GM08714 (cell line): ENCODE data around the gene PPIL4.
"Not testable (repeated sequence)": the region's sequence is repeated elsewhere in the genome, so short reads cannot be mapped to it uniquely, and the experiment has no call there.

Experiments
- H3K4me3 ChIP-seq: fragments of 200-500 bp; sonication (Bioruptor generic); 2 replicates; pipeline ENCODE4 v1.5.1; 2014; ENCODE audit warnings: mild to moderate bottlenecking, low read length, inconsistent platforms
- ZNF274 ChIP-seq: IDR thresholded peaks from 2 replicates; pipeline ENCODE4 v1.6.1; 2012; ENCODE audit warnings: mild to moderate bottlenecking, low read depth, low read length

The PPIL4 gene

DNA sequence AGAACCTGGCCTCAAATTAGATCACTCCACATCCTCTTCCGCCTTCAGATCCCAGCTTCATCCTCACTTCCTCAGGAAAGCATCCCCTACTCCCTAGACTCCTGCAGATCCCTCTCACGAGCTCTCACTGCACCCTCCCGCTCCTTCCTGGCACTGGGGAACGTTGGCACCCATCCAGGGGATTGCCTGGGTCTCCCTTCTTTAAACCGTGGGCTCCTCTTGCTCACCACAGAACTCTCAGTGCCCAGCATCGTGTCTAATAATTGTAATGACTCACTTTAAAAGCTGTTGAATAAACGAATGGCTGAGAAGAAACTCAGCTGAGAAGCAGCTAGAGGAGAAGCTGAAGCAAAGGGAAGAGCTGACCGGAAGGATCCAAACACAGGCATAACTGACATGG is 81.4 kb downstream of the PPIL4 start:
- no peak for TF ChIP-seq ZNF274
- no peak overlapping the region for H3K4me3 ChIP-seq

DNA sequence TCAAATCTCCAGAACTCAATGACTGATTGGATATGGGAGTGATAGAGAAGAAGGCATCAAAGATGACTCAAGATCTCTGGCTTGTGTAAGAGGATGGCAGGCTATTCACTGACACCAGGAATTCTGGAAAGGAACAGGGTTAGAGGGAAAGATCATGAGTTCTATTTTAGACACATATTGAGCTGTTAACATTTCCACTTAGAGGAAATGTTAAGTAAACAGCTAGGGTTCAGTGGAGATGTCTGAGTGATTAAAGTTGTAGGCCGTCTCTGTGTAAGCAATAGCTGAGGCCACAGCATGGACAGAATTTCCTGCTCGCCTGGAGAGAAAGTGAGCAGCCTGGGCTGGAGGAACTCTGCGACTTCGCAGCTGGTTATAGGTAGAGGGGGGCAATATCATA is 82.1 kb downstream of the PPIL4 start:
- TF ChIP-seq ZNF274: no peak

DNA sequence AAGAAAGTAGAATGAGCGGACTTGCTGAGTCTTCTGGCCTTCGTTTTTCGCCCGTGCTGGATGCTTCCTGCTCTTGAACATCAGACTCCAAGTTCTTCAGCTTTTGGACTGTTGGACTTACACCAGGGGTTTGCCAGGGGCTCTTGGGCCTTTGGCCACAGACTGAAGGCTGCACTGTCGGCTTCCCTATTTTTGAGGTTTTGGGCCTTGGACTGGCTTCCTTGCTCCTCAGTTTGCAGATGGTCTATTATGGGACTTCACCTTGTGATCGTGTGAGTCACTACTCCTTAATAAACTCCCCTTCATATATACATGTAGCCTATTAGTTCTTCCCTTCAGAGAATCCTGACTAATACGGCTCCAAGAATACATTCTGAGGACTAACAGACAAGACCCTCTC is 83.1 kb downstream of the PPIL4 start:
- not testable (repeated sequence) for H3K4me3 ChIP-seq

More for the DNA sequence above, 82.1 kb downstream of the PPIL4 start:
- no peak overlapping the region for H3K4me3 ChIP-seq

DNA sequence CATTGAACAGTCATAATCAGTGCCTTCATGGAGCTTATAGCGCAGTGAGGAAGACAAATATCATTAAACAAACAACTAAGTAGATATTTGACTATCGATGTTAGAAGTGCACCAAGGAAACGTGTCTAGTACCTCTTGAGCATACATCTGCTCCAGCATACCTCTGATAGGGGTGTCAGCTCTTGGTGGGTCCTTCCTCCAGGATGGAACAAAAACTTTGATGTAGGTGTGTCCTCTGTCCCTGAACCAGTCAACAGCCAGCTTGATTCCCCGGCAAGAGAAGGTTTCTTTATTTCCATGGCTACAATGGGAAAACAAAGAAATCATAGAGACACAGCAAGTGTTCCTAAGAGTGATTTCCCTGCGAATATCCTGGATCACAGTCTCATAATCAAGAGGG is 84.2 kb downstream of the PPIL4 start:
- no peak for TF ChIP-seq ZNF274
- H3K4me3 ChIP-seq: no peak overlapping the region

DNA sequence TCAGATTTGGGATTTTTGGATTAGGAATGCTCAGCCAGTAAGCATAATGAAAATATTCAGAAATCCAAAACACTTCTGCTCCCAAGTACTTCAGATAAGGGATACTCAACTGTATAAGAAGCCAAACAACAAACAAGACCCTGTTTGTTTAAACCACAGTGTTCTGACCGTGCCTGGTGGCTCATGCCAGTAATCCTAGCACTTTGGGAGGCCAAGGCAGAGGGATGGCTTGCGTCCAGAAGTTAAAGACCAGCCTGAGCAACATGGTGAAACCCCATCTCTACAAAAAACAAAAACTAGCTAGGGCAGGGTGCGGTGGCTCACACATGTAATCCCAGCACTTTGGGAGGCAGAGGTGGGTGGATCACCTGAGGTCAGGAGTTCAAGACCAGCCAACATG is 85.6 kb downstream of the PPIL4 start:
- not testable (repeated sequence) for H3K4me3 ChIP-seq

DNA sequence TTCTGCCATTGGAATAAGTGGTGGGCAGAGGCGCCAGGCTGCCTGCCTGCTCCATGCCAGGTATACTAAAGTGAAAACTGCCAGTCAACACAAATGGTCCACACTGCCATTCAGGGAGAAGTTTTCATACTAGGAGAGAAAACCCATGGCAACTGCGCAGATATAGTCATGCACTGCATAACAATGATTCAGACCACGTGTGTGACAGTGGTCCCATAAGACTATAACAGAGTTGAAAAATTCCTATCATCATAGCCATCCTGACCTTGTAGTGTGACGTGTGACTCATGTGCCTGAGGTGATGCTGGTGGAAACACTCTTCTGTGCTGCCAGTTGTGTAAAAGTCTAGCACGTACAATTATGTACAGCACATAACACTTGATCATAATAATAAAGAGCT is 86.1 kb downstream of the PPIL4 start:
- no peak for TF ChIP-seq ZNF274
- no peak overlapping the region for H3K4me3 ChIP-seq

DNA sequence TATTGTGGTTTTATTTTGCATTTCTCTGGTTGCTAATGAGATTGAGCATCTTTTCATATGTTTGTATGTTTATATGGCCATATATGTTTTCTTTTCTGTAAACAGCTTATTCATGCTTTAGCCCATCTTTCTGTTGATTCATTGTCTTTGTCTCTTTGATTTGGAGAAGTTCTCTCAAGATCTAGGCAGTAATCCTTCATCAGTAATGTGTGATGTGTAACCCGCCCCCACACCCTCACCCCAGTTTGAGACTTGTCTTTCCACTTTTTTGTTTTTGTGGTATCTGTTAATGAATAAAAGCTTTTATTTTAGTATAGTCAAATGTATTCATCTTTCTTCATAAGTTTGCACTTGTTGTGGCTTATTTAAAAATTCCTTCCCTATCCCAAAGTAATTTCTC is 87.0 kb downstream of the PPIL4 start:
- no peak for TF ChIP-seq ZNF274

DNA sequence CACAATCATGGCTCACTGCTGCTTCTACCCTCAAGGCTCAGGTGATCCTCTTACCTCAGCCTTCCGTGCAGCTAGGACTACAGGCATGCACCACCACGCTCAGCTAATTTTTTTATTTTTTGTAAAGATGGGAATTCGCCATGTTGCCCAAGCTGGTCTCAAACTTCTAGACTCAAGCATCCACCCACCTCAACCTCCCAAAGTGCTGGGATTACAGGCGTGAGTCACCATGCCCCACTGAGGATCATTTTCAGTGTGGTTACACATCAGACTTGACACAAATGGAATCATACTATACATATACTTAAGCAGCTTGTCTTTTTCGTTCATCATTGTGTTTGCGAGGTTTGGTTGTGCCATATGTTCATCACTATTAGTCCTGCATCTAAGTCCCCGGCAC is 87.6 kb downstream of the PPIL4 start:
- TF ChIP-seq ZNF274: no peak
- no peak overlapping the region for H3K4me3 ChIP-seq

More for the DNA sequence above, 87.0 kb downstream of the PPIL4 start:
- H3K4me3 ChIP-seq: no peak overlapping the region

DNA sequence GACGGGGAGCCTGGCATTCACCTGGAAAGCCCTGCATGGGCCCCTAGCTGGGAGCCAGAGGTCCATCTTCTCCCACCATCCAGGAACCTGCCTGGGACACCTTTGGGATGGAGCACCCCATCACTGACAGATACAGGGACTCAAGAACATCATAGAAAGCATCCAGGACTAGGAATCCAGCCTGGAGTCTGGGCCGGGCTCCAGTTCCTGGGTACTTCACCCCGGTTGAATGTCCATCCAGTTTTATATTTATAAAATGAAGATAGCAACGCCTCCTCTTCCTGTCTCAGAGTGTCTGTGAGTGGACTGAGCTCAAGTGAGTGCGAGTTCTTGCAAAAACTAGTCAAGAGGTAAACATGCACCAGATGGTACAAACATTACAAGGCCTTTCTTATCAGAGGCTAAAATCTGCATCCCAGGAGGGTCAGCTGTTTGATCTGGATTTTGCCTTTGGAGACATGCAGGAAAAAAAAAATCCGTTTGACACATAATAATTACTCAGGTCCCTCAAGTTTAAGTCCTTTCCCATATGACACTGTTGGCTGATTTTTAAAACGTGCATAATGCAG is 88.4 kb downstream of the PPIL4 start:
- H3K4me3 ChIP-seq: no peak overlapping the region
- TF ChIP-seq ZNF274: no peak

DNA sequence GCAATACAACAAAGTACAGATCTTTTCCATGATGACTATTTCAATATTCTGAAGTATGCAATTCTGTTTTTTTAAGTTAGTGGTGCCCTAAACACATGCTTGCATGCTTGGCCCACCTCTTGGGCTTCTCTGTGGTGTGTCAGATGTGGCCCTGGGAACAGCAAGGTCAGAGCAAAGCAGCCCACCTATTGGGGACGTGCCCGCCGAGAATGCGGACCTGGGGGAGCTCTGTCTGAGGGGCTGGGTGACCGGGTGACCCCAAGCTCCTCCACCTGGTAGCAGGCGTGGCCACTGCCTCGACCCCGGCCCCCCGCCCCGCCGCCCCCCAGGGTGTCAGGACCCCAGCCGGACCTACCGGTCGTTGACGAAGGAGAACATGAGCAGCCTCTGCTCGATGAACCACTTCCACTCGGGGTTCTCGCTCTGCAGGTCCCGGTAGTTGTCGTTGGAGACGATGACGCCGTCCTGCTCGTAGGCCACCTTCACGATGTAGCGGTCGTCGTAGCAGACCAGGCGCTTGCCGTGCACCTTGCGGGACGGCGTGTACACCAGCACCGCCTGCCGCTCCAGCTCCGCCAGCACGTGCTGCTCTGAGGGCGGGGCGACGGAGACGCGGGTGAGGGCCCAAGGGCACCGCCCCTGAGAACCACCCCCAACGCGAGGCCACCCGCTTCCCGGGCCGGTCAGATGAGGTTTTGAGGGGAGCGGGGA is 89.4 kb downstream of the PPIL4 start:
- no peak overlapping the region for H3K4me3 ChIP-seq
- no peak for TF ChIP-seq ZNF274

DNA sequence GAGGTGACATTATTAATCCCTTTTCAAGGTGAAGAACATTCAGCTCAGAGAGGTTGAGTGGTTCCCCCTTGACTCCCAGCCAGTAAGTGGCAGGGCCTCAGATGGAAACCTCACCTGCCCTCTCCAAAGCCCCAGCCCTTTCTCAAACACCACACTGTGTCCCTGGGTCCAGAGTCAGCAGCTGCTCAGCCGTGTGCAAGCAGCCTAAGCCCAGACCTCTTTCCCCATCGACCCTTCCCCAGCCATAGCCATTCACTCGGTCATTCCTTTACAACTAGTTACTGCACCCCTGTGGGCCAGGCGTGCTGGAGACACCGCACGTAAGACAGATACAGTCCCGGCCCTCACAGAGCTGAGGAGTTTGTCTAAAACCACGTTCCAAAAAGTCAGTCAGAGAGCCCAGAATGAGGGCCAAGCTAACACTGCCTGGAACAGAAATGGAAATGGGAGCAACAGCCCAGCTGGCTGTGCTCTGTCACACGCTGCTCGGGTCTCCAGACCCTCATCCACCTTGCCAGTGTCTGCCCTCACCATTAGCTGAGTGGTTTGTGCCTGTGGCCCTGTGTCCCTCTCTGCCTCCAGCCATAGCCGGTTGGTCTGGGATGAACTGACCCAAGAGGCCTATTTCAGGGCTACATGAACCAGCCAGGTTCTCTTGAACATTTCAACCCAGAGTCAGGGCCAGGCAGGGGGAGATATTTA is 90.7 kb downstream of the PPIL4 start:
- no peak overlapping the region for H3K4me3 ChIP-seq
- TF ChIP-seq ZNF274: no peak
